Liver (tissue), 9 donors: ENCODE results near the gene CTSC. TPM values are rescaled to one million over a fixed set of nuclear protein-coding genes. Genes with fewer than 3 reads are reported as not detected.

ENCODE experiments used
- DNase-seq: peaks from one replicate; pipeline ENCODE4 v3.0.0-alpha.2; 2017; ENCODE audit warnings: low spot score
- H3K27ac ChIP-seq, 2 donors: one replicate each; pipeline ENCODE4 v1.7.0; 2013; ENCODE audit warnings: inconsistent platforms in 2 of 2, low read length in 2 of 2, control low read depth in 1 of 2, low read depth in 1 of 2, mild to moderate bottlenecking in 1 of 2
- H3K27me3 ChIP-seq, 4 donors: one replicate each; pipeline versions ENCODE4 v1.6.1 to v1.7.0; 2013; ENCODE audit warnings: low read length in 3 of 4, inconsistent platforms in 1 of 4, mild to moderate bottlenecking in 1 of 4, moderate library complexity in 1 of 4; ENCODE audit not compliant: control insufficient read depth in 4 of 4, insufficient read depth in 4 of 4
- H3K36me3 ChIP-seq, 4 donors: one replicate each; pipeline versions ENCODE4 v1.6.1 to v1.7.0; 2013; ENCODE audit warnings: low read length in 3 of 4, mild to moderate bottlenecking in 3 of 4, low read depth in 1 of 4, moderate library complexity in 1 of 4; ENCODE audit not compliant: control insufficient read depth in 4 of 4, insufficient read depth in 3 of 4
- H3K4me1 ChIP-seq, 4 donors: one replicate each; pipeline versions ENCODE4 v1.6.1 to v1.7.0; 2013; ENCODE audit warnings: low read length in 3 of 4, mild to moderate bottlenecking in 3 of 4, moderate library complexity in 1 of 4; ENCODE audit not compliant: control insufficient read depth in 4 of 4, insufficient read depth in 4 of 4
- H3K4me3 ChIP-seq, 3 donors: one replicate each; pipeline versions ENCODE4 v1.6.1 to v1.7.0; 2013; ENCODE audit warnings: low read length in 3 of 3, control low read depth in 1 of 3, low read depth in 1 of 3, mild to moderate bottlenecking in 1 of 3
- H3K9ac ChIP-seq, 2 donors: one replicate each; pipeline ENCODE4 v1.7.0; 2013; ENCODE audit warnings: low read length in 2 of 2, mild to moderate bottlenecking in 2 of 2, moderate library complexity in 2 of 2, control low read depth in 1 of 2, low read depth in 1 of 2
- H3K9me3 ChIP-seq, 4 donors: one replicate each; pipeline versions ENCODE4 v1.6.1 to v1.7.0; 2013; ENCODE audit warnings: low read length in 3 of 4; ENCODE audit not compliant: control insufficient read depth in 4 of 4
- ATF3 ChIP-seq: IDR thresholded peaks from 2 replicates; pipeline ENCODE4 v1.6.1; 2016; ENCODE audit warnings: antibody characterized with exemption
- CTCF ChIP-seq: fragments of 150-350 bp; IDR thresholded peaks from 2 replicates; pipeline ENCODE4 v1.5.1; 2017; ENCODE audit warnings: improper control_type of control experiment, low read depth, low read length; ENCODE audit not compliant: missing input control
- EGR1 ChIP-seq, 2 donors: IDR thresholded peaks; 2 replicates each; pipeline ENCODE4 v1.6.1; 2016 to 2018; ENCODE audit warnings: antibody characterized with exemption in 2 of 2, low read depth in 2 of 2
- FOXA1 ChIP-seq: IDR thresholded peaks from 2 replicates; pipeline ENCODE4 v1.6.1; 2016; ENCODE audit warnings: antibody characterized with exemption
- FOXA2 ChIP-seq: IDR thresholded peaks from 2 replicates; pipeline ENCODE4 v1.6.1; 2016; ENCODE audit warnings: antibody characterized with exemption
- GABPA ChIP-seq, 2 donors: IDR thresholded peaks in 1 of 2; conservative IDR thresholded peaks in 1 of 2; 2 replicates each; pipeline ENCODE4 v1.6.1; 2016; ENCODE audit warnings: antibody characterized with exemption in 2 of 2, mild to moderate bottlenecking in 1 of 2, moderate library complexity in 1 of 2
- HNF4A ChIP-seq, 2 donors: conservative IDR thresholded peaks; 2 replicates each; pipeline ENCODE4 v1.6.1; 2016; ENCODE audit warnings: antibody characterized with exemption in 2 of 2, mild to moderate bottlenecking in 2 of 2
- HNF4G ChIP-seq: IDR thresholded peaks from 2 replicates; pipeline ENCODE4 v1.6.1; 2016; ENCODE audit warnings: antibody characterized with exemption
- JUND ChIP-seq, 2 donors: IDR thresholded peaks; 2 replicates each; pipeline ENCODE4 v1.6.1; 2016; ENCODE audit warnings: antibody characterized with exemption in 2 of 2
- MAX ChIP-seq: IDR thresholded peaks from 2 replicates; pipeline ENCODE4 v1.6.1; 2016; ENCODE audit warnings: antibody characterized with exemption
- NR2F2 ChIP-seq: IDR thresholded peaks from 2 replicates; pipeline ENCODE4 v1.6.1; 2016; ENCODE audit warnings: antibody characterized with exemption
- RAD21 ChIP-seq, 2 donors: IDR thresholded peaks; 2 replicates each; pipeline ENCODE4 v1.6.1; 2016; ENCODE audit warnings: antibody characterized with exemption in 2 of 2, mild to moderate bottlenecking in 2 of 2
- REST ChIP-seq: IDR thresholded peaks from 2 replicates; pipeline ENCODE4 v1.6.1; 2016; ENCODE audit warnings: antibody characterized with exemption, mild to moderate bottlenecking
- RXRA ChIP-seq, 2 donors: IDR thresholded peaks; 2 replicates each; pipeline ENCODE4 v1.6.1; 2017 to 2018; ENCODE audit warnings: antibody characterized with exemption in 2 of 2, mild to moderate bottlenecking in 1 of 2
- SP1 ChIP-seq: IDR thresholded peaks from 2 replicates; pipeline ENCODE4 v1.6.1; 2018; ENCODE audit warnings: antibody characterized with exemption, mild to moderate bottlenecking
- TAF1 ChIP-seq: conservative IDR thresholded peaks from 2 replicates; pipeline ENCODE4 v1.6.1; 2016; ENCODE audit warnings: antibody characterized with exemption, mild to moderate bottlenecking
- YY1 ChIP-seq: IDR thresholded peaks from 2 replicates; pipeline ENCODE4 v1.6.1; 2016; ENCODE audit warnings: antibody characterized with exemption, mild to moderate bottlenecking
- ZBTB33 ChIP-seq: IDR thresholded peaks from 2 replicates; pipeline ENCODE4 v1.6.1; 2016; ENCODE audit warnings: antibody characterized with exemption
- WGBS: extraction: QIAGEN DNeasy Blood & Tissue Kit; methylation state at CpG from one replicate; pipeline ENCODE4 v1.1.7; 2013; 5-methylcytosine and 5-hydroxymethylcytosine counted together
- polyA plus RNA-seq, 2 donors: library from polyadenylated mRNA; stranded (reverse) in 1 of 2; unstranded in 1 of 2; fragments of 200-250 nt in 1 of 2; fragments of >200 nt in 1 of 2; fragmentation: Nextera tagmentation in 1 of 2; extraction: Ambion mirVana in 1 of 2; gene quantifications; one replicate each; pipeline versions ENCODE4 v1.2.1 to v1.2.3, GENCODE V29; 2013 to 2015
- total RNA-seq, 2 donors: library from RNA; depleted of rRNA; stranded (reverse); fragments of >200 nt; gene quantifications; one replicate each; pipeline ENCODE4 v1.2.3, GENCODE V29; 2014
- donor health status: healthy.
- donor health status: healthy.
- donor health status: healthy.
- donor health status: healthy.
- donor health status: healthy.

Gene CTSC
- total and polyA plus RNA-seq, 4 donors: 22.4 to 68.7 (median 31.3) TPM

GRCh38 chr11:88358040-88358431 lies 20.5 kb upstream of the CTSC start (continued):
- TF ChIP-seq TAF1: no peak

- no peaks in the 10 kb centered on the region for H3K4me1 ChIP-seq
- no peaks in the 10 kb centered on the region for H3K36me3 ChIP-seq
- no peak for DNase-seq
- H3K27ac ChIP-seq: no peak overlapping the region
- no peak for TF ChIP-seq FOXA2
- TF ChIP-seq HNF4G: no peak
- no peak for TF ChIP-seq NR2F2
- TF ChIP-seq EGR1 (IDR thresholded peaks at IDR 0.05; ENCODE audit: low read depth in 2 of 2): no peak
- no peak for TF ChIP-seq JUND (IDR thresholded peaks at IDR 0.05)
- TF ChIP-seq HNF4A (conservative IDR thresholded peaks at IDR 0.05): no peak
- no peak for TF ChIP-seq YY1
- TF ChIP-seq FOXA1: no peak
- no peak for TF ChIP-seq REST
- no peak for TF ChIP-seq ZBTB33
- TF ChIP-seq RAD21 (IDR thresholded peaks at IDR 0.05): no peak
- no peak for TF ChIP-seq MAX
- TF ChIP-seq RXRA (IDR thresholded peaks at IDR 0.05): no peak
- TF ChIP-seq SP1: no peak
- no peak for TF ChIP-seq ATF3
- TF ChIP-seq GABPA (IDR thresholded peaks at IDR 0.05 in 1 of 2, conservative IDR thresholded peaks at IDR 0.05 in 1 of 2): no peak
- no peak for TF ChIP-seq CTCF
- no peak for TF ChIP-seq TAF1
- 81% methylated on average over 3 of the region's 3 CpGs for WGBS
- H3K9me3 ChIP-seq: no peaks in the 10 kb centered on the region
- no peak overlapping the region for H3K4me3 ChIP-seq
- H3K27me3 ChIP-seq: no peaks in the 10 kb centered on the region
- no peak overlapping the region for H3K9ac ChIP-seq
These were observed 19.9 kb upstream of the CTSC start for GRCh38 chr11:88357323-88358039.
